Activated T-helper 1 cell treated with anti-CD3 and anti-CD28 coated beads, Interleukin-2, amount 50 U/mL, for 16 hours (primary cell): ENCODE results near the gene PCDHGA2.
"Not testable (repeated sequence)": the region's sequence is repeated elsewhere in the genome, so short reads cannot be mapped to it uniquely, and the experiment has no call there.

Experiments used
- DNase-seq, 2 donors: peaks; one replicate each; pipeline ENCODE4 v3.0.0-alpha.2; 2020; ENCODE audit warnings: low read depth in 1 of 2, low spot score in 1 of 2

The PCDHGA2 gene

GRCh38 chr5:141382469-141383294 lies 44.1 kb downstream of the PCDHGA2 start, which contains the start of gene PCDHGA7:
Gene PCDHGA7 (plus strand): TSS chr5:141382742. CDS start chr5:141382900, 158 bp downstream.
- DNase-seq: no peak

GRCh38 chr5:141383345-141383744 lies 44.8 kb downstream of the PCDHGA2 start:
- DNase-seq: no peak

- DNase-seq: no peak
Observed at GRCh38 chr5:141384471-141385267, 46.1 kb downstream of the PCDHGA2 start.

- not testable (repeated sequence) for DNase-seq
Observed at GRCh38 chr5:141387557-141388311, 49.2 kb downstream of the PCDHGA2 start, which contains the start of gene PCDHGB4. Gene PCDHGB4 (plus strand): TSS chr5:141387698. CDS start chr5:141387885, 187 bp downstream.

GRCh38 chr5:141388661-141389060 lies 50.1 kb downstream of the PCDHGA2 start:
- DNase-seq: no peak

- no peak for DNase-seq
Observed at GRCh38 chr5:141389153-141390042, 50.8 kb downstream of the PCDHGA2 start.

- no peak for DNase-seq
Observed at GRCh38 chr5:141392429-141393198, 54.1 kb downstream of the PCDHGA2 start, which contains the start of gene PCDHGA8. Gene PCDHGA8 (plus strand): TSS chr5:141392633. CDS start chr5:141392814, 181 bp downstream.
